Measurements from ENCODE around the gene PITPNC1.

The PITPNC1 gene

DNA sequence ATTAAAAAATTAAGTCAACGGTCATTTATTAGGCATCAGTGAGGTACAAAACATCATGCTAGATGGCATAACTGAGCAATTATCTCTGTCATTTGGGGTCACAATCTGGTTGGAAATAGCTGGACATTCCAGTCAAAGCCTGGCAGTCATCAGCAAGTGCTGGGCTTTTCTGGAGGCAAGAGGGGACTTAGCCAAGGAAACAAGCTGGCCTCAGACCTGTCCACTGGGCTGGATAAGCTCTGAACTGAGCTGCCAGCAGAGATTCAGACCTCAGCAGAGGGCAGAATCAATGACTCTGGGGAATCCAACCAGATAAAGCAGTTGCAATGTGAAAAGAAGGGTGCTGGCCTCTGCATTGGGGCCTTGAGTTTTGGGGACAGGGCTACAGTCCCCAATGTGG is 178.8 kb downstream of the PITPNC1 start:
- H3K4me3 ChIP-seq (ENCODE audit: low read depth, low read length) = no peak overlapping the region

DNA sequence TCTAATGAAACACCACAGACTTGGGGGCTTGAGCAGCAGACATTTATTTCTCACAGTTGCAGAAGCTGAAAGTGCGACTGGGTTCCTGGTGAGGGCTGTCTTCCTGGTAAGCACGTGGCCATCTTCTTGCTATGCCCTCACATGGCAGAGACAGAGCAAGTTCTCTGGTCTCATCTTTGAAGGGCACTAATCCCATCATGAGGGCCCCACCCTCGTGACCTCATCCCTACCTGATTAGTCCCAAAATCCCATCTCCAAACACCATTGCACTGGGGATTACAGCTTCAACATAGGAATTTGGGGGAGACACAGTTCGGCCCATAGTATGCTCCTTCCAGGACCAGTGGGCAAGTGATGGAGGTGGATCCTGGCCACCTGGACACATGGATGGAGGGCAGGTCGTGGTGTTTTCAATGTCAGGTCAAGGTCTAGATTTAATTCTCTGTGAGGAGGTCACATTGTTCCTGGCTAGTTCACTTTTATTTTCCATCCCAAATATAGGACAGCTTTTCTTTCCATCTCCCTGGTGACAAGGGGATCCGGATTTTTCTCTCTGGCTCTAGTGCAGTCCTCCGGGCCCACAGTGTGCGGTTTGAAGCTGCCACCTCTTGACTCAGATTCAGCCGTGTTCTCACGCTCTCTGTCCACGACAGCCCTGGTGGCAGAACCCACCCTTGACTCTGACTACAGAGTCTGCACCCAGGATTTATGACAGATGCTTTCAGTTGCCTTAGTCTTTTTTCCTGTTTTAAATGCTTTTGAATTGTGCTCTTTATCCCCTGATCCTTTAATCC is 180.2 kb downstream of the PITPNC1 start:
- no peak overlapping the region for H3K4me3 ChIP-seq (ENCODE audit: low read depth, low read length)
- no peak for DNase-seq (ENCODE audit: low read depth)
- TF ChIP-seq, protein P1, sequence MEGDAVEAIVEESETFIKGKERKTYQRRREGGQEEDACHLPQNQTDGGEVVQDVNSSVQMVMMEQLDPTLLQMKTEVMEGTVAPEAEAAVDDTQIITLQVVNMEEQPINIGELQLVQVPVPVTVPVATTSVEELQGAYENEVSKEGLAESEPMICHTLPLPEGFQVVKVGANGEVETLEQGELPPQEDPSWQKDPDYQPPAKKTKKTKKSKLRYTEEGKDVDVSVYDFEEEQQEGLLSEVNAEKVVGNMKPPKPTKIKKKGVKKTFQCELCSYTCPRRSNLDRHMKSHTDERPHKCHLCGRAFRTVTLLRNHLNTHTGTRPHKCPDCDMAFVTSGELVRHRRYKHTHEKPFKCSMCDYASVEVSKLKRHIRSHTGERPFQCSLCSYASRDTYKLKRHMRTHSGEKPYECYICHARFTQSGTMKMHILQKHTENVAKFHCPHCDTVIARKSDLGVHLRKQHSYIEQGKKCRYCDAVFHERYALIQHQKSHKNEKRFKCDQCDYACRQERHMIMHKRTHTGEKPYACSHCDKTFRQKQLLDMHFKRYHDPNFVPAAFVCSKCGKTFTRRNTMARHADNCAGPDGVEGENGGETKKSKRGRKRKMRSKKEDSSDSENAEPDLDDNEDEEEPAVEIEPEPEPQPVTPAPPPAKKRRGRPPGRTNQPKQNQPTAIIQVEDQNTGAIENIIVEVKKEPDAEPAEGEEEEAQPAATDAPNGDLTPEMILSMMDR (IDR thresholded peaks at IDR 0.05; ENCODE audit: low read depth, low read length, missing control alignments) = no peak

More for the DNA sequence above, 178.8 kb downstream of the PITPNC1 start:
- no peak for DNase-seq (ENCODE audit: low read depth)
- TF ChIP-seq, protein P1 (IDR thresholded peaks at IDR 0.05; ENCODE audit: low read depth, low read length, missing control alignments) = no peak

DNA sequence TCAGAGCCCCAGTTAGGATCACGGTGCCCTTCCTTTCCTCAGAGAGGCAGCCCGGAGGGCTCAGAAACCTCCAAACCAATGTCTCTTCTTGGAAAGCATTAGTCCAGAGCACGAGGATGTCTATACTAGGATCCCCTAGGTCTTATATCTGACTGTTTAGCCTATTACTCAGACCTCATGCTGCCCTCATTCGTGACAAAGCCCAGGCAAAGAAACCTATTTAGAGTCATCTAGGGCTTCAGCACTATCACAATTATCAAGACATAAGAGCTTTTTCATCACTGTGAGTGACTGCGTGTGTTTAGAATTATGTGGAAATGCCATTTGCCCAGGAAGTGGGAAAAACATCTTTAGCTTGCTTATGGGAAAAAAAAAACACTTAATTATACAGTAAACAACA is 180.8 kb downstream of the PITPNC1 start:
- H3K4me3 ChIP-seq (ENCODE audit: low read depth, low read length) = no peak overlapping the region
- DNase-seq (ENCODE audit: low read depth) = no peak
- TF ChIP-seq, protein P1 (IDR thresholded peaks at IDR 0.05; ENCODE audit: low read depth, low read length, missing control alignments) = no peak

DNA sequence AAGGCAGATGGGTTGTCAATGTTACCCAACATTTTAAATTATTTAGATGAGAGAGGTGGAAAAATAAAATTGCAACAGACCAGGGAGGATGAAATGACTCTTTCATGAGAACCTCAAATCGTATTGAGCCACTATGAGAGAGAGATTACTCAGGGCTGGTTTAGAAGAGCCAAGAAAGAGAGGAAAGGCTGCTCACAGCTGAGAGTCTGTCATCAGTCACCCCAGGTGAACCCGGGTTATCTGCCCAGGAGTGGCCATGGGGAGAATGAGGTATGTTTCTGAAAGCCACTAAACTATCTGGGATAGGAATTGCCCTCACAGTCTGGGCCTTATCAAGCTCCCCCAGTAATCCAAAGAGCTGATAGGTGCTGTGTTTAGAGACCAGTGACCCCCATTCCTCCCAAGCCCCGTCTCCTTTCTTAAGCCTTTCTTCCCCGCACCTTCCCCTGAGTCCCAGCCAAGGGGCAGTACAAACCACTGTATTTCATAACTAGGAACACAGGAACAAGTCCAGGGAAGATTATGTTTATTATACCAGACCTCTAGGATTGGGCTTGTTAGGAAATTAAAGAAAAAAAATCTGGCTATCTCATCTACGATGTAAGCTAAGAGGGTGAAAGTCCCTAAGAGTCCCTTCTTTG is 181.8 kb downstream of the PITPNC1 start:
- no peak overlapping the region for H3K4me3 ChIP-seq (ENCODE audit: low read depth, low read length)
- TF ChIP-seq, protein P1 (IDR thresholded peaks at IDR 0.05; ENCODE audit: low read depth, low read length, missing control alignments) = no peak
- no peak for DNase-seq (ENCODE audit: low read depth)

DNA sequence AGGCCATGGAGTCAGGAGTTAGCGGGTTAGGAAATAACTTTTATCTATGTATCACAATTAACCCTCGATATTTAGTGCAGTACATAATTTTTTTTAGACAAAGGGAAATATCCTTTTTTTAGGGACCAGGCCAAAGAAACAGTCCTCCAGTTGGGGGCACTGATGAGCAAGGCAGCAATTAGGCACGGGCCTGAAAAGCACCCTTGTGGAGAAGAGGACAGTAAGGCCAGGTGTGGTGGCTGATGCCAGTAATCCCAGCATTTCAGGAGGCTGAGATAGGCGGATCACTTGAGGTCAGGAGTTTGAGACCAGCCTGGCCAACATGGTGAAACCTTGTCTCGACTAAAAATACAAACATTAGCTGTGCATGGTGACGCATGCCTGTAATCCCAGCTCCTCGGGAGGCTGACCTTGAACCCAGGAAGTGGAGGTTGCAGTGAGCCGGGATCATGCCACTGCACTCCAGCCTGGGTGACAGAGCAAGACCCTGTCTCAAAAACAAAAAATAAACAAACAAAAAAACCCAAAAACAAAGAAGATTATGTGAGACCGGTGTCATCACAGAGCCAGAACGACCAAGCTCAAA is 182.4 kb downstream of the PITPNC1 start:
- TF ChIP-seq, protein P1 (IDR thresholded peaks at IDR 0.05; ENCODE audit: low read depth, low read length, missing control alignments) = peak; percentile 69

DNA sequence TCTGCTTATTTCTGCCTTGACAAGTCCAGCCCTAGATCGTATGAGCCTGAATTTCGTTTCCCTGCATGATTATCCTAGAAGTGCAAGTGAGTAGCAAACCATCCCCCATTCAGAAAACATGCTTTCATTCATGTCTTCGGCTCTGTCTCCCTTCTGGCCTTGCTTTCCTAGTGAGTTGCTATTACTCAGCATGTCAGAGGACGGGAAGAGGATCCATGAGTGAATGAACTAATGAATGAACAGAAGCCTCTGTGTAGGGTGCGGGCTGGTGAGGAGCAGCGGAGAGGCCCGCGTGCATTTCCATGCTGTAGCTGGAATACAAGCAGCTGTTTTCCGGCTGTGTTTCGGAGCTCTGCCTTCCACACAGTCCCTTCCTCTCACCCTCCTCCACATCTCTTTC is 184.9 kb downstream of the PITPNC1 start:
- no peak for DNase-seq (ENCODE audit: low read depth)
- H3K4me3 ChIP-seq (ENCODE audit: low read depth, low read length) = no peak overlapping the region
- TF ChIP-seq, protein P1 (IDR thresholded peaks at IDR 0.05; ENCODE audit: low read depth, low read length, missing control alignments) = no peak

More for the DNA sequence above, 182.4 kb downstream of the PITPNC1 start:
- H3K4me3 ChIP-seq (ENCODE audit: low read depth, low read length) = no peak overlapping the region
- DNase-seq (ENCODE audit: low read depth) = no peak

Measured in GM12864 (cell line).